Endothelial cell (in vitro differentiated cells): Measurements from ENCODE around the gene CLMP. TPM values are rescaled to one million over a fixed set of nuclear protein-coding genes. Genes with fewer than 3 reads are reported as not detected.
A peak's percentile ranks its signal among the peaks of the same experiment; 100 is the strongest.

Experiments
- DNase-seq: peaks from one replicate; pipeline ENCODE4 v3.0.0; 2021; ENCODE audit warnings: low spot score
- H3K27ac Mint-ChIP-seq: one replicate; pipeline ENCODE4 v1.8.0; 2021; ENCODE audit warnings: mixed read lengths, inconsistent platforms; ENCODE audit not compliant: unreplicated experiment
- H3K27me3 Mint-ChIP-seq: one replicate; pipeline ENCODE4 v1.8.0; 2021; ENCODE audit warnings: mild to moderate bottlenecking, moderate library complexity, mixed read lengths, inconsistent platforms; ENCODE audit not compliant: unreplicated experiment
- H3K36me3 Mint-ChIP-seq: one replicate; pipeline ENCODE4 v1.8.0; 2021; ENCODE audit warnings: mild to moderate bottlenecking, low read depth, mixed read lengths, inconsistent platforms; ENCODE audit not compliant: unreplicated experiment
- H3K4me1 Mint-ChIP-seq: one replicate; pipeline ENCODE4 v1.8.0; 2021; ENCODE audit warnings: mild to moderate bottlenecking, mixed read lengths, inconsistent platforms; ENCODE audit not compliant: unreplicated experiment
- H3K4me3 Mint-ChIP-seq: one replicate; pipeline ENCODE4 v1.8.0; 2021; ENCODE audit warnings: mild to moderate bottlenecking, mixed read lengths, inconsistent platforms; ENCODE audit not compliant: unreplicated experiment
- H3K9me3 Mint-ChIP-seq: one replicate; pipeline ENCODE4 v1.8.0; 2021; ENCODE audit warnings: mixed read lengths, inconsistent platforms; ENCODE audit not compliant: unreplicated experiment
- CTCF ChIP-seq: fragments of 200-600 bp; sonication (generic); IDR thresholded peaks from one replicate; pipeline ENCODE4 v1.5.0; 2021; ENCODE audit warnings: antibody characterized with exemption; ENCODE audit not compliant: unreplicated experiment
- total RNA-seq: library from RNA; stranded (reverse); fragmentation: NEBNext Ultra II Directional; extraction: Animal tissue kit (Norgen Biotek cat#: 25700); gene quantifications from one replicate; pipeline ENCODE4 v1.2.1, GENCODE V29; 2021; ENCODE audit not compliant: unreplicated experiment

Gene CLMP
- total RNA-seq, 1 donor from 2014 or later, result 5.5 TPM

DNA sequence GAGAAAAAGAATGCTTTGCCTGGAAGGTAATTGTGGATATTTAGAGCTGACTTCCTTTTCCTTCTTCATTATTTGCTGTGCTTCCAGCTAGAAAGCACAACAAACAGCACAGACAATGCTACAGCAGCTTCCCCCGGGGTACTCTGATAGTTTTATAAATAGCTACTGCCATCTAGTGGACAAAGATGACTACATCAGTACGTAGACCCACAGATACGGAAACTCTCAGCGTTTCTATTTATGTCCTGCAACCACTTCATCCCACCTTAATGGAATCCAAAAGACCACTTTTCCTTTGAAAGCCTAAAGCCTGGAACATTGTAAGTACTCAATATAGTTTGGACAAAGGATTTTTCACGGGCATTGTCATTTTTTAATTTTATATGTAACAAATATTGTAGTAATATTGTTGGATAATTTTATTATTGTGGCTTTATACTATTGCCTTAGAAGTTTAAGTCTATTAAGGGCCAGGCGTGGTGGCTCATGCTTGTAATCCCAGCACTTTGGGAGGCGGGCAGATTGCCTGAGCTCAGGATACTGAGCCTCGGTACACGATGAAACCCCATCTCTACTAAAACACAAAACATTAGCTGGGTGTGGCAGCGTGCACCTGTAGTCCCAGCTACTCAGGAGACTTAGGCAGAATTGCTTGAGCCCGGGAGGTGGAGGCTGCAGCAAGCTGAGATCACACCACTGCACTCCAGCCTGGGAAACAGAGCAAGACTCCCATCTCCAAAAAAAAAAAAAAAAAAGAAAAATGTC lies 140.6 kb downstream of the CLMP start:
- H3K9me3 Mint-ChIP-seq, result no peaks in the 10 kb centered on the region
- H3K4me3 Mint-ChIP-seq, result no peak overlapping the region
- DNase-seq, result peak; percentile 23
- peaks cover 35% of the 10 kb centered on the region for H3K36me3 Mint-ChIP-seq
- H3K27ac Mint-ChIP-seq, result no peak overlapping the region
- H3K4me1 Mint-ChIP-seq, result peaks cover 19% of the 10 kb centered on the region
- TF ChIP-seq CTCF, result peak; percentile 72
- H3K27me3 Mint-ChIP-seq, result peaks cover 3% of the 10 kb centered on the region

- no peaks in the 10 kb centered on the region for H3K9me3 Mint-ChIP-seq
- peaks cover 1% of the 10 kb centered on the region for H3K27me3 Mint-ChIP-seq
- TF ChIP-seq CTCF, result no peak
- no peak for DNase-seq
- H3K4me3 Mint-ChIP-seq, result no peak overlapping the region
- H3K27ac Mint-ChIP-seq, result peak overlapping the region; percentile 70
- H3K36me3 Mint-ChIP-seq, result peaks cover 21% of the 10 kb centered on the region
- peaks cover 5% of the 10 kb centered on the region for H3K4me1 Mint-ChIP-seq
Observed at GRCh38 chr11:123052901-123053721, 141.9 kb downstream of the CLMP start.

DNA sequence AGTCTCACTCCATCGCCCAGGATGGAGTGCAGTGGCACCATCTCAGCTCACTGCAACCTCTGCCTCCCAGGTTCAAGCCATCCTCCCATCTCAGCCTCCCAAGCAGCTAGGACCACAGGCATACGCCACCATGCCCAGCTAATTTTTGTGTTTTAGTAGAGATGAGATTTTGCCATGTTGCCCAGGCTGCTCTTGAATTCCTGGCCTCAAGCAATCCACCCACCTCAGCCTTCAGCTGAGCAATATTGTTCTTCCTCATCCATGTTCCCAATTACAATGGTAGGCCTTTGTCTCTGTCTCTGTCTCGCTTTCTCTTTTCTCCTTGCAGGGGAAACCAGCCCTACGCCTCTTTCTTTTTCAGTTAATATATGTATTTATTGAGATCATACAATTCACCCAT lies 143.4 kb downstream of the CLMP start:
- Mint-ChIP-seq H3K27ac (no peak overlapping the region), H3K9me3 (no peaks in the 10 kb centered on the region)
- no peak for TF ChIP-seq CTCF

GRCh38 chr11:123051146-123051545 lies 143.9 kb downstream of the CLMP start:
- no peak for TF ChIP-seq CTCF
- Mint-ChIP-seq H3K9me3 (no peaks in the 10 kb centered on the region), H3K4me1 (no peaks in the 10 kb centered on the region), H3K27me3 (peaks cover 1% of the 10 kb centered on the region), H3K4me3 (no peak overlapping the region), H3K27ac (no peak overlapping the region), H3K36me3 (peaks cover 5% of the 10 kb centered on the region)
- DNase-seq, result no peak

More for the DNA sequence above, 143.4 kb downstream of the CLMP start:
- peaks cover 1% of the 10 kb centered on the region for H3K27me3 Mint-ChIP-seq
- H3K4me1 Mint-ChIP-seq, result no peaks in the 10 kb centered on the region
- H3K36me3 Mint-ChIP-seq, result peaks cover 7% of the 10 kb centered on the region
- no peak overlapping the region for H3K4me3 Mint-ChIP-seq
- no peak for DNase-seq

DNA sequence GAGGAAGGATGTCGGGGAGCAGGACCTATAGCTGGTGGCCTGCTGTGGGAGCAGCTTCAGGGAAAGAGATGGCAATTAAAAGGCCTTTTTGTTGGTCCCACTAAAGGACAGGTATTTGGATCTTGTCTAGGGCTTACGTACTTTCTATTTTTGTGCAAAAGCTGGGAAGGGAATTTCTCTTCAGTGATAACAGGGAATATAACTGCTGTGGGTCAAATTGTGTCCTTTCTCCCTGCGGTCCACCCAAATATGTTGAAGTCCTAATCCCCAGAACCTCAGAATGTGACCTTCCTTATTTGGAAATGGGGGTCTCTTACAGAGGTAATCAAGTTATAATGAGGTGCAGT lies 147.1 kb downstream of the CLMP start:
- Mint-ChIP-seq H3K27ac (no peak overlapping the region), H3K36me3 (no peaks in the 10 kb centered on the region), H3K9me3 (no peaks in the 10 kb centered on the region), H3K4me1 (no peaks in the 10 kb centered on the region), H3K27me3 (peaks cover 1% of the 10 kb centered on the region), H3K4me3 (no peak overlapping the region)
- no peak for DNase-seq
- no peak for TF ChIP-seq CTCF
